Osteoblast (primary cell): ENCODE measurements around the gene IQCE. TPM values are rescaled to one million over a fixed set of nuclear protein-coding genes. Genes with fewer than 3 reads are reported as not detected.

Experiments used
- DNase-seq: peaks from one replicate; pipeline ENCODE4 v3.0.0; 2011; ENCODE audit warnings: low spot score, mixed read lengths; ENCODE audit not compliant: insufficient read length; ENCODE audit errors: missing footprints
- H2AFZ ChIP-seq: 2 replicates; pipeline ENCODE4 v1.6.0; 2011; ENCODE audit warnings: mild to moderate bottlenecking, low read length
- H3K27ac ChIP-seq: 2 replicates; pipeline ENCODE4 v1.5.1; 2011; ENCODE audit warnings: mild to moderate bottlenecking, low read depth, low read length, moderate library complexity
- H3K27me3 ChIP-seq: 2 replicates; pipeline ENCODE4 v1.6.0; 2012; ENCODE audit warnings: mild to moderate bottlenecking, control low read depth, inconsistent platforms, low read length, moderate library complexity; ENCODE audit not compliant: insufficient read depth
- H3K36me3 ChIP-seq: 2 replicates; pipeline ENCODE4 v1.5.1; 2011; ENCODE audit warnings: mild to moderate bottlenecking, low read length, control low read depth, moderate library complexity; ENCODE audit not compliant: insufficient read depth
- H3K4me1 ChIP-seq: 2 replicates; pipeline ENCODE4 v1.5.1; 2011; ENCODE audit warnings: mild to moderate bottlenecking, low read length, control low read depth, moderate library complexity; ENCODE audit not compliant: insufficient read depth
- H3K4me2 ChIP-seq: 2 replicates; pipeline ENCODE4 v1.6.0; 2011; ENCODE audit warnings: mild to moderate bottlenecking, low read length; ENCODE audit not compliant: insufficient read depth
- H3K4me3 ChIP-seq: fragments of 200-600 bp; sonication (generic); 3 replicates; pipeline ENCODE4 v1.5.1; 2012; ENCODE audit warnings: mild to moderate bottlenecking, low read length, inconsistent platforms; ENCODE audit not compliant: insufficient read depth
- H3K79me2 ChIP-seq: 2 replicates; pipeline ENCODE4 v1.6.0; 2012; ENCODE audit warnings: mild to moderate bottlenecking, low read length, control low read depth, inconsistent platforms; ENCODE audit not compliant: insufficient read depth
- H3K9me3 ChIP-seq: 2 replicates; pipeline ENCODE4 v1.5.1; 2011; ENCODE audit warnings: low read depth, low read length, control low read depth
- H4K20me1 ChIP-seq: 2 replicates; pipeline ENCODE4 v1.6.0; 2012; ENCODE audit warnings: mild to moderate bottlenecking, low read length, control low read depth; ENCODE audit not compliant: insufficient read depth
- total RNA-seq: library from RNA; depleted of rRNA; stranded (reverse); fragments of >200 nt; gene quantifications from 2 replicates; pipeline ENCODE4 v1.2.3, GENCODE V29; 2012
- TF ChIP-seq, protein P1 (sequence below): IDR thresholded peaks from 2 replicates; pipeline ENCODE4 v1.5.1; 2011; ENCODE audit warnings: mild to moderate bottlenecking, low read depth, low read length, moderate library complexity; ENCODE audit errors: extremely low read depth

Gene IQCE
- total RNA-seq, 1 donor: 18.8 TPM

- Histone ChIP-seq H4K20me1 (peaks cover 40% of the 10 kb centered on the region), H3K27me3 (no peaks in the 10 kb centered on the region), H3K4me3 (no peak overlapping the region), H3K27ac (peak overlapping the region; percentile 60), H2AFZ (no peak overlapping the region), H3K9me3 (no peaks in the 10 kb centered on the region), H3K4me1 (peaks cover 36% of the 10 kb centered on the region), H3K4me2 (no peak overlapping the region), H3K79me2 (peaks cover 72% of the 10 kb centered on the region), H3K36me3 (no peaks in the 10 kb centered on the region)
- DNase-seq: peak; percentile 96
- TF ChIP-seq, protein P1, sequence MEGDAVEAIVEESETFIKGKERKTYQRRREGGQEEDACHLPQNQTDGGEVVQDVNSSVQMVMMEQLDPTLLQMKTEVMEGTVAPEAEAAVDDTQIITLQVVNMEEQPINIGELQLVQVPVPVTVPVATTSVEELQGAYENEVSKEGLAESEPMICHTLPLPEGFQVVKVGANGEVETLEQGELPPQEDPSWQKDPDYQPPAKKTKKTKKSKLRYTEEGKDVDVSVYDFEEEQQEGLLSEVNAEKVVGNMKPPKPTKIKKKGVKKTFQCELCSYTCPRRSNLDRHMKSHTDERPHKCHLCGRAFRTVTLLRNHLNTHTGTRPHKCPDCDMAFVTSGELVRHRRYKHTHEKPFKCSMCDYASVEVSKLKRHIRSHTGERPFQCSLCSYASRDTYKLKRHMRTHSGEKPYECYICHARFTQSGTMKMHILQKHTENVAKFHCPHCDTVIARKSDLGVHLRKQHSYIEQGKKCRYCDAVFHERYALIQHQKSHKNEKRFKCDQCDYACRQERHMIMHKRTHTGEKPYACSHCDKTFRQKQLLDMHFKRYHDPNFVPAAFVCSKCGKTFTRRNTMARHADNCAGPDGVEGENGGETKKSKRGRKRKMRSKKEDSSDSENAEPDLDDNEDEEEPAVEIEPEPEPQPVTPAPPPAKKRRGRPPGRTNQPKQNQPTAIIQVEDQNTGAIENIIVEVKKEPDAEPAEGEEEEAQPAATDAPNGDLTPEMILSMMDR: no peak
These were observed 79.6 kb downstream of the IQCE start for GRCh38 chr7:2638224-2638991.

DNA sequence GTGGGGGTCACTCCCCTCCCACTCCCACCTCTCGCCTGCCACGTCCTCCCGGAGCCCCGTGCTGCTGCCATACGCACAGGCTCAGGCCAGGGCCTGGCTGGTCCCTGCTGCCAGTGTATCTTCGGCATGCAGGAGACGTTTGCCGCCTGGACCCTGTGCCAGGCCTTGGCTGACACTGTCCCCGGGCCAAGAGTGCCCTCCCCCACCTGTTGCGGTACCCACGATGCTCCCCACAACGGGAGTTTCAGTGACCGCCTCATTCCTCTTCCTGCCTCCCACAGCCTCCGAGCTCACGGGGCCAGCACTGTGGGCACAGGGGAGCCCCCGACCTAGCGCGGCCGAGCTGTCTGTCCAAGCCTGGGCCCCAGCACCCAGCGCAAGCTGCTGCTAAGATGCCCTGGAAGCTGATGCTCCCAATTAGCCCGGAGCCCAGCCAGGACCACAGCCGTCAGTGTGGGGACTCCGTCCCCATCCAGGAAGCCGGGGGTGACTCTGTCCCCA lies 80.5 kb downstream of the IQCE start:
- Histone ChIP-seq H3K27me3 (no peaks in the 10 kb centered on the region), H3K4me2 (no peak overlapping the region), H4K20me1 (peaks cover 42% of the 10 kb centered on the region), H3K27ac (peak overlapping the region; percentile 60), H3K36me3 (peaks cover 2% of the 10 kb centered on the region), H3K79me2 (peaks cover 78% of the 10 kb centered on the region), H3K4me1 (peaks cover 28% of the 10 kb centered on the region), H3K9me3 (no peaks in the 10 kb centered on the region), H2AFZ (no peak overlapping the region), H3K4me3 (no peak overlapping the region)
- TF ChIP-seq, protein P1: no peak
- DNase-seq: no peak

GRCh38 chr7:2639695-2640481 lies 81.1 kb downstream of the IQCE start:
- Histone ChIP-seq H3K4me1 (peaks cover 28% of the 10 kb centered on the region), H4K20me1 (peaks cover 45% of the 10 kb centered on the region), H3K36me3 (peaks cover 2% of the 10 kb centered on the region), H3K9me3 (no peaks in the 10 kb centered on the region), H3K4me3 (no peak overlapping the region), H3K27me3 (no peaks in the 10 kb centered on the region), H2AFZ (no peak overlapping the region), H3K79me2 (peaks cover 74% of the 10 kb centered on the region), H3K27ac (peak overlapping the region; percentile 94), H3K4me2 (no peak overlapping the region)
- DNase-seq: no peak
- TF ChIP-seq, protein P1: no peak

- peaks cover 2% of the 10 kb centered on the region for H3K36me3 ChIP-seq
- no peak overlapping the region for H3K4me2 ChIP-seq
- H3K4me1 ChIP-seq: peaks cover 33% of the 10 kb centered on the region
- H3K27me3 ChIP-seq: no peaks in the 10 kb centered on the region
- H3K4me3 ChIP-seq: no peak overlapping the region
- H3K9me3 ChIP-seq: no peaks in the 10 kb centered on the region
- TF ChIP-seq, protein P1: no peak
- H3K27ac ChIP-seq: peak overlapping the region; percentile 94
- H3K79me2 ChIP-seq: peaks cover 69% of the 10 kb centered on the region
- no peak for DNase-seq
- peaks cover 40% of the 10 kb centered on the region for H4K20me1 ChIP-seq
- H2AFZ ChIP-seq: no peak overlapping the region
These were observed 81.7 kb downstream of the IQCE start for GRCh38 chr7:2640482-2640830.
